Neural progenitor cell (in vitro differentiated cells): ENCODE results near the gene FOXC2. TPM values are rescaled to one million over a fixed set of nuclear protein-coding genes. Genes with fewer than 3 reads are reported as not detected.

ENCODE experiments used
- DNase-seq: peaks from one replicate; pipeline ENCODE4 v3.0.0-alpha.2; 2016; ENCODE audit warnings: low spot score
- H2AFZ ChIP-seq: fragments of 200-600 bp; sonication (generic); replicated peaks from 2 replicates; pipeline ENCODE4 v1.6.1; 2016; ENCODE audit warnings: antibody characterized with exemption
- H3F3A ChIP-seq: fragments of 200-600 bp; sonication (generic); 2 replicates; pipeline ENCODE4 v1.6.1; 2016; ENCODE audit warnings: antibody characterized with exemption, low read depth
- H3K27ac ChIP-seq: fragments of 200-600 bp; sonication (generic); 2 replicates; pipeline ENCODE4 v1.5.1; 2016; ENCODE audit warnings: mild to moderate bottlenecking
- H3K27me3 ChIP-seq: fragments of 200-600 bp; sonication (generic); 2 replicates; pipeline ENCODE4 v1.6.1; 2016; ENCODE audit warnings: mild to moderate bottlenecking, moderate library complexity
- H3K36me3 ChIP-seq: fragments of 200-600 bp; sonication (generic); 2 replicates; pipeline ENCODE4 v1.5.1; 2016
- H3K4me1 ChIP-seq: fragments of 200-600 bp; sonication (generic); 2 replicates; pipeline ENCODE4 v1.6.1; 2016; ENCODE audit warnings: mixed run types
- H3K4me2 ChIP-seq: fragments of 200-600 bp; sonication (generic); 2 replicates; pipeline ENCODE4 v1.6.1; 2016
- H3K4me3 ChIP-seq: fragments of 200-600 bp; sonication (generic); 2 replicates; pipeline ENCODE4 v1.5.1; 2016
- H3K79me2 ChIP-seq: fragments of 200-600 bp; sonication (generic); 2 replicates; pipeline ENCODE4 v1.6.1; 2016; ENCODE audit warnings: low read depth
- H3K9ac ChIP-seq: fragments of 200-600 bp; sonication (generic); 2 replicates; pipeline ENCODE4 v1.6.1; 2016
- H3K9me3 ChIP-seq: fragments of 200-600 bp; sonication (generic); 2 replicates; pipeline ENCODE4 v1.5.1; 2016; ENCODE audit warnings: low read depth
- H4K20me1 ChIP-seq: fragments of 200-600 bp; sonication (generic); 2 replicates; pipeline ENCODE4 v1.6.1; 2016; ENCODE audit warnings: low read depth
- H3K27ac Mint-ChIP-seq: 3 replicates; pipeline ENCODE4 v1.8.0; 2021; ENCODE audit warnings: mixed read lengths
- H3K27me3 Mint-ChIP-seq: 2 replicates; pipeline ENCODE4 v1.8.0; 2022; ENCODE audit warnings: low read depth, mild to moderate bottlenecking, inconsistent platforms, moderate library complexity, mixed read lengths; ENCODE audit not compliant: insufficient read depth
- H3K36me3 Mint-ChIP-seq: 3 replicates; pipeline ENCODE4 v1.8.0; 2021; ENCODE audit warnings: mixed read lengths
- H3K4me1 Mint-ChIP-seq: 3 replicates; pipeline ENCODE4 v1.8.0; 2021; ENCODE audit warnings: mixed read lengths
- H3K4me3 Mint-ChIP-seq: 3 replicates; pipeline ENCODE4 v1.8.0; 2021; ENCODE audit warnings: mild to moderate bottlenecking, moderate library complexity, mixed read lengths
- H3K9me3 Mint-ChIP-seq: 3 replicates; pipeline ENCODE4 v1.8.0; 2020; ENCODE audit warnings: mixed read lengths
- EZH2 ChIP-seq: fragments of 200-600 bp; sonication (generic); IDR thresholded peaks from 2 replicates; pipeline ENCODE4 v1.6.1; 2017; ENCODE audit warnings: antibody characterized with exemption, mild to moderate bottlenecking, moderate library complexity
- EZH2phosphoT487 ChIP-seq: fragments of 200-600 bp; sonication (generic); IDR thresholded peaks from 2 replicates; pipeline ENCODE4 v1.6.1; 2017; ENCODE audit warnings: antibody characterized with exemption
- total RNA-seq: library from RNA; depleted of rRNA; stranded (reverse); fragments of >200 nt; gene quantifications from 2 replicates; pipeline ENCODE4 v1.2.3, GENCODE V29; 2015; ENCODE audit warnings: low replicate concordance
- TF ChIP-seq, protein P1 (sequence below): fragments of 200-600 bp; sonication (generic); IDR thresholded peaks from 2 replicates; pipeline ENCODE4 v1.5.1; 2017; ENCODE audit warnings: antibody characterized with exemption, mild to moderate bottlenecking

Gene FOXC2
- total RNA-seq, 1 donor from 2014 or later = not detected

GRCh38 chr16:86571530-86571915, 4.9 kb downstream of the FOXC2 start:
- Histone ChIP-seq H3K9ac (no peak overlapping the region), H2AFZ (no peak overlapping the region), H3K79me2 (no peaks in the 10 kb centered on the region), H3K36me3 (no peaks in the 10 kb centered on the region), H4K20me1 (peaks cover 33% of the 10 kb centered on the region), H3K27me3 (peaks cover 99% of the 10 kb centered on the region), H3F3A (peaks cover 13% of the 10 kb centered on the region), H3K27ac (no peak overlapping the region), H3K4me2 (no peak overlapping the region), H3K9me3 (no peaks in the 10 kb centered on the region), H3K4me1 (peaks cover 8% of the 10 kb centered on the region), H3K4me3 (no peak overlapping the region)
- Mint-ChIP-seq H3K4me3 (no peak overlapping the region), H3K27me3 (peaks cover 82% of the 10 kb centered on the region), H3K27ac (no peak overlapping the region), H3K36me3 (no peaks in the 10 kb centered on the region), H3K9me3 (no peaks in the 10 kb centered on the region), H3K4me1 (peaks cover 13% of the 10 kb centered on the region)
- DNase-seq = no peak
- TF ChIP-seq EZH2 (no peak), EZH2phosphoT487 (no peak)
- TF ChIP-seq, protein P1, sequence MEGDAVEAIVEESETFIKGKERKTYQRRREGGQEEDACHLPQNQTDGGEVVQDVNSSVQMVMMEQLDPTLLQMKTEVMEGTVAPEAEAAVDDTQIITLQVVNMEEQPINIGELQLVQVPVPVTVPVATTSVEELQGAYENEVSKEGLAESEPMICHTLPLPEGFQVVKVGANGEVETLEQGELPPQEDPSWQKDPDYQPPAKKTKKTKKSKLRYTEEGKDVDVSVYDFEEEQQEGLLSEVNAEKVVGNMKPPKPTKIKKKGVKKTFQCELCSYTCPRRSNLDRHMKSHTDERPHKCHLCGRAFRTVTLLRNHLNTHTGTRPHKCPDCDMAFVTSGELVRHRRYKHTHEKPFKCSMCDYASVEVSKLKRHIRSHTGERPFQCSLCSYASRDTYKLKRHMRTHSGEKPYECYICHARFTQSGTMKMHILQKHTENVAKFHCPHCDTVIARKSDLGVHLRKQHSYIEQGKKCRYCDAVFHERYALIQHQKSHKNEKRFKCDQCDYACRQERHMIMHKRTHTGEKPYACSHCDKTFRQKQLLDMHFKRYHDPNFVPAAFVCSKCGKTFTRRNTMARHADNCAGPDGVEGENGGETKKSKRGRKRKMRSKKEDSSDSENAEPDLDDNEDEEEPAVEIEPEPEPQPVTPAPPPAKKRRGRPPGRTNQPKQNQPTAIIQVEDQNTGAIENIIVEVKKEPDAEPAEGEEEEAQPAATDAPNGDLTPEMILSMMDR = no peak

GRCh38 chr16:86572041-86572521, 5.5 kb downstream of the FOXC2 start:
- no peak overlapping the region for H3K27ac ChIP-seq
- no peak overlapping the region for H3K4me3 ChIP-seq

DNA sequence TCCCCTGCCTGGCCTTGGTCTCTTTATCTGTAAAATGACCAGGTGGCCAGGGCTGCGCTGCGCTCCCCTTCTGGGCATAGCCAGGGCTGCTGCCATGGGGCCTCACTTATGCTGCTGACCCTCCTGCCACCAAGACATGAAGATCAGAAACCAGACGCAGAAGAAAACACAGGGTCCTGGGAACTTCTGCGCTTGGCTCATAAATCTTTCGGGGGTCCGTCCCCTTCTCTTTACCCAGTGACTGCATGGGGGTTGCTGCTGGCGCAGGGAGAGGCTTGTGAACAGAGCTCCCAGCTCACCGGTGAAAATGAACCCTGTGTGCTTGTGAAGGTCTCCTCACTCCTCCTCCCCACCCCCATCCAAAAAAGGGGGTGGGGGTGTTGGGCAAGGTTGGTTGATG, 6.0 kb downstream of the FOXC2 start:
- H3K36me3 ChIP-seq = no peaks in the 10 kb centered on the region
- peaks cover 9% of the 10 kb centered on the region for H3F3A ChIP-seq
- H3K9ac ChIP-seq = no peak overlapping the region
- TF ChIP-seq EZH2 (peak; percentile 22), EZH2phosphoT487 (no peak)
- TF ChIP-seq, protein P1 = no peak
- H2AFZ ChIP-seq = no peak overlapping the region
- peaks cover 18% of the 10 kb centered on the region for H3K4me1 Mint-ChIP-seq
- no peak overlapping the region for H3K27ac Mint-ChIP-seq
- H3K4me3 Mint-ChIP-seq = no peak overlapping the region
- no peak overlapping the region for H3K4me3 ChIP-seq
- H3K4me2 ChIP-seq = no peak overlapping the region
- H3K79me2 ChIP-seq = no peaks in the 10 kb centered on the region
- H3K9me3 ChIP-seq = no peaks in the 10 kb centered on the region
- peaks cover 40% of the 10 kb centered on the region for H4K20me1 ChIP-seq
- H3K27me3 ChIP-seq = peaks cover 99% of the 10 kb centered on the region
- no peaks in the 10 kb centered on the region for H3K9me3 Mint-ChIP-seq
- no peaks in the 10 kb centered on the region for H3K36me3 Mint-ChIP-seq
- no peak overlapping the region for H3K27ac ChIP-seq
- peaks cover 8% of the 10 kb centered on the region for H3K4me1 ChIP-seq
- DNase-seq = no peak
- H3K27me3 Mint-ChIP-seq = peaks cover 86% of the 10 kb centered on the region

More at GRCh38 chr16:86572041-86572521, 5.5 kb downstream of the FOXC2 start:
- H4K20me1 ChIP-seq = peaks cover 36% of the 10 kb centered on the region
- H3K36me3 Mint-ChIP-seq = no peaks in the 10 kb centered on the region
- H3K9ac ChIP-seq = no peak overlapping the region
- no peak overlapping the region for H2AFZ ChIP-seq
- H3K27me3 Mint-ChIP-seq = peaks cover 83% of the 10 kb centered on the region
- no peak overlapping the region for H3K4me2 ChIP-seq
- H3K27ac Mint-ChIP-seq = no peak overlapping the region
- H3K36me3 ChIP-seq = no peaks in the 10 kb centered on the region
- no peak for DNase-seq
- TF ChIP-seq EZH2phosphoT487 = no peak
- peaks cover 99% of the 10 kb centered on the region for H3K27me3 ChIP-seq
- no peaks in the 10 kb centered on the region for H3K79me2 ChIP-seq
- H3K4me3 Mint-ChIP-seq = no peak overlapping the region
- H3F3A ChIP-seq = peaks cover 13% of the 10 kb centered on the region
- H3K4me1 Mint-ChIP-seq = peaks cover 16% of the 10 kb centered on the region
- H3K4me1 ChIP-seq = peaks cover 8% of the 10 kb centered on the region
- H3K9me3 ChIP-seq = no peaks in the 10 kb centered on the region
- no peaks in the 10 kb centered on the region for H3K9me3 Mint-ChIP-seq

GRCh38 chr16:86573215-86573614, 6.6 kb downstream of the FOXC2 start:
- no peaks in the 10 kb centered on the region for H3K79me2 ChIP-seq
- no peak for DNase-seq
- TF ChIP-seq, protein P1 = no peak
- no peak for TF ChIP-seq EZH2
- no peak for TF ChIP-seq EZH2phosphoT487
- Mint-ChIP-seq H3K36me3 (no peaks in the 10 kb centered on the region), H3K27ac (no peak overlapping the region), H3K9me3 (no peaks in the 10 kb centered on the region), H3K4me1 (peaks cover 21% of the 10 kb centered on the region), H3K4me3 (no peak overlapping the region), H3K27me3 (peaks cover 91% of the 10 kb centered on the region)
- H3K9me3 ChIP-seq = no peaks in the 10 kb centered on the region
- H3K36me3 ChIP-seq = no peaks in the 10 kb centered on the region
- peaks cover 12% of the 10 kb centered on the region for H3K4me1 ChIP-seq
- no peak overlapping the region for H2AFZ ChIP-seq
- peaks cover 99% of the 10 kb centered on the region for H3K27me3 ChIP-seq
- H3K4me3 ChIP-seq = no peak overlapping the region
- H3K9ac ChIP-seq = no peak overlapping the region
- H3K4me2 ChIP-seq = no peak overlapping the region
- H3F3A ChIP-seq = peaks cover 11% of the 10 kb centered on the region
- H3K27ac ChIP-seq = no peak overlapping the region
- peaks cover 37% of the 10 kb centered on the region for H4K20me1 ChIP-seq
